Activated CD4-positive, alpha-beta T cell treated with anti-CD3 and anti-CD28 coated beads, Interleukin-2, Interleukin-4, amounts not matched to agents 100 ng/mL and 50 ng/mL, durations not matched to agents 16 hours and 8 hours (primary cell): ENCODE measurements around the gene CASKIN1.

Source experiments
- DNase-seq: peaks from one replicate; pipeline ENCODE4 v3.0.0-alpha.2; 2020; ENCODE audit warnings: low spot score

The CASKIN1 gene

DNA sequence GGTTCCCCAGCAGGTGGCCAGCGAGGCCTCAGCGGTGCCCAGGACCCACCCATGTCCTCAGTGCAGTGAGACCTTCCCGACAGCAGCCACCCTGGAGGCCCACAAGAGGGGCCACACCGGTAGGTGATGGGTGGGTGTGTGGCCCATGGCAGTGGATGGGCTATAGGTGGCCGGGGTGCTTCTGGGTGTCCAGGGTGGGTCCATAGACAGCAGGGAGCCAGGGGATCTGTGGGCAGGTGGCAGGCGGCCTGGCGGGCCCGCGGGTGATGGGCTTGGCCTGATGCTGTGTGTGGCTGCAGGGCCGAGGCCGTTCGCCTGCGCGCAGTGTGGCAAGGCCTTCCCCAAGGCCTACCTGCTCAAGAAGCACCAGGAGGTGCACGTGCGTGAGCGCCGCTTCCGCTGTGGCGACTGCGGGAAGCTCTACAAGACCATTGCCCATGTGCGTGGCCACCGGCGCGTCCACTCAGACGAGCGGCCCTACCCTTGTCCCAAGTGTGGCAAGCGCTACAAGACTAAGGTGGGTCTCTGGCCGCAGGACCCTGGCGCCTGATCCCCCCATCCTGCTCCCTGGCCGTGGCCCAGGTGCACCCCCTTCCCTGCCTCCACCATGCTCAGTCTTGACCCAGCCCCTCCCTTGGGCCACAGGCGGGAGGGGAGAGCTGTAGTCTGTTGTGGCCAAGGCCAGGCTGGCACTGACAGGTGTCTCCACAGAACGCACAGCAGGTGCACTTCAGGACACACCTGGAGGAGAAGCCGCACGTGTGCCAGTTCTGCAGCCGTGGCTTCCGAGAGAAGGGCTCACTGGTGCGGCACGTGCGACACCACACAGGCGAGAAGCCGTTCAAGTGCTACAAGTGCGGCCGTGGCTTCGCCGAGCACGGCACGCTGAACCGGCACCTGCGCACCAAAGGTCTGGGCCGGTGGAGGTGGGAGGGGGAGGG lies 37.7 kb upstream of the CASKIN1 start:
- DNase-seq = no peak

DNA sequence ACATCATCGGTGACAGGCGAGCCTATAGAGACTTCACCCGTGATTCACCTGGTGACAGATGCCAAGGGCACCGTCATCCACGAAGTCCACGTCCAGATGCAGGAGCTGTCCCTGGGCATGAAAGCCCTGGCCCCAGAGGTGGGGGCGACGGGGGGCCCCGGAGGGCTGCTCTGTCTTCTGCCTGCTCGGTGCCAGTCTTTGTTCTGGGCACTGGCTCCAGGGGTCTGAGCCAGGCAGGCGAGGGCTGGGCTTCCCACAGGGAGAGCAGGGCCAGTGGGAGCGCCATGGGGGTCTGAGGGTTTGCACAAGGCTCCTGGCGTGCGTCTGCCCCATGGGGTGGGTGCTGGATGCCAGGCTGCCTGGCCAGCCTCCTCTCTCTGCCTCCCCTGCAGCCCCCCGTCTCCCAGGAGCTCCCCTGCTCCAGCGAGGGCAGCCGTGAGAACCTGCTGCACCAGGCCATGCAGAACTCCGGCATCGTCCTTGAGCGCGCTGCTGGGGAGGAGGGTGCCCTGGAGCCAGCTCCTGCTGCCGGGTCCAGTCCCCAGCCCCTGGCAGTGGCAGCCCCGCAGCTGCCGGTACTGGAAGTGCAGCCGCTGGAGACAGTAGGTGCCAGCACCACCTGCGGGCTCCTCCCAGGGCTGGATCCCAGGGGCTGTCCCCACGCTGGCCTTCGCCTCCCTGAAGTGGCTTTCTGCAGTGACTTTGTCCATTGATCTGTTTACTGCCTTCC lies 36.8 kb upstream of the CASKIN1 start:
- DNase-seq = no peak

DNA sequence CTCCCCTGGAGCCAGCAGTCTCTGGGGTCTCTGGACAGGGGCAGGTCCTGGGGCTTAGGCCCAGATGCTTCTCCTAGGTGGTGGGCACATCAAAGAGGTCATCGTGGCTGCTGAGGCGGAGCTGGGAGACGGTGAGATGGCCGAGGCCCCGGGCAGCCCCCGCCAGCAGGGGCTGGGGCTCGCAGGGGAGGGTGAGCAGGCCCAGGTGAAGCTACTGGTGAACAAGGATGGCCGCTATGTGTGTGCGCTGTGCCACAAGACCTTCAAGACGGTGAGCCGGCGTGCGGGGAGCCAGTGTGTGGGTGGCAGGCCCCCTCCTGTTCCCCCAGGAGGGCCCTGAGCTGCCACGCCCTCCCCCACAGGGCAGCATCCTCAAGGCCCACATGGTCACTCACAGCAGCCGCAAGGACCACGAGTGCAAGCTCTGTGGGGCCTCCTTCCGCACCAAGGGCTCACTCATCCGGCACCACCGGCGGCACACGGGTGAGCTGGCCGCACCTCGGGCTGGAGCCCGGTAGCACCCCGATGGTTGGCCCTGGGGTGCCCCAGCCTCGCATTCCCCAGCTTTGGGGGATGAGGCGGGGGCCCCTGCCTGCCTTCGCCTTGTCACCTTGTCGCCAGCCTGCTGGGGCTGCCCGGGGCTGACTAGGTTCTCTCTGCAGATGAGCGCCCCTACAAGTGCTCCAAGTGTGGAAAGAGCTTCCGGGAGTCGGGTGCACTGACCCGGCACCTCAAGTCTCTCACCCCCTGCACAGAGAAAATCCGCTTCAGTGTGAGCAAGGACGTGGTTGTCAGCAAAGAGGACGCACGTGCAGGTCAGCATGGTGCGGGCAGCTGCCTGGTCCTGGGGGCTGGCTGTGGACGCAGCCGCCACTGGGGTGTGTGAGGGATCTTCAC lies 35.9 kb upstream of the CASKIN1 start:
- DNase-seq = no peak

DNA sequence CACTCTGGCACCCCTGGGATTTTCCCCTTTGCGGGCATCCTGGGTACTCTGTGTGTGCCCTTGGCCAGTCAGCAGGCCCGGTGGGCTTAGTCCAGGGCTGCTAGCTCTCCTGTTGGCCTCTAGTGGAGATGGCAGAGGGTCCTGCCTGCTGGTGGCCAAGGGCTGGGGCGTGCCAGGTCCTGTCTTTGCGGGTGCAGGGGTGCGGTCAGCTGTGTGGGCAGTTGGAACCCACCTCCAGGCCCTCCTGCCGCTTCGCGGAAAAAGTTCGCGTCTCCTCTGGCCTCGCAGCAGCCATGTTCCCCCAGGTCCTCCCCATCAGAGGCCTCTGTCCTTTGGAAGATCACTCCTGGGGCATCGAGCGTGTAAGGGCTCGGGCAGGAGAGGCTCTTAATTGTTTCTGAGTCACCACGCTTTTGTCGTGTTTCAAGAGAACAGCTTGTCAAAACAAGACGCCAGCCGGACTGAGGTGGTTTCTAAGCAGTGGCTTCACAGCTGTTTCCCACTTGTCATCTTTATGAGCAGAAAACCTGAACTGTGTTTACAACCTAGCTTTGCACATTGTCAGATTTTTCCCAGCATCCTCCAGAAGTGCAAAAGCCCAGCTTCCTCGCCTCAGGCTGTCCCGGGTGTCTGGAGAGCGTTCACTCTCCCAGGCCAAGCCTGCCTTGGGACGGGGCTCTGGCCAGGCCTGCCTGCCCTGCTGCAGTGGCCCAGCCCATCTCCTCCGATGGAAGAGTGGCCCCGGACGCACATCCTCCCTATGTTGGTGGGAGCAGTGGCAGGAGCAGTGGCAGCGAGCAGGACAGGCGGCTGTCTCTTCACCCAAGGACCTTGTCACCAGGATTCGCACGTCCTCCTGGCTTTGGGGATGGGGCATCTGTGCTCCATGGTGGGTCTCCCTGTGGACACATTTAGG lies 34.9 kb upstream of the CASKIN1 start:
- DNase-seq = no peak

DNA sequence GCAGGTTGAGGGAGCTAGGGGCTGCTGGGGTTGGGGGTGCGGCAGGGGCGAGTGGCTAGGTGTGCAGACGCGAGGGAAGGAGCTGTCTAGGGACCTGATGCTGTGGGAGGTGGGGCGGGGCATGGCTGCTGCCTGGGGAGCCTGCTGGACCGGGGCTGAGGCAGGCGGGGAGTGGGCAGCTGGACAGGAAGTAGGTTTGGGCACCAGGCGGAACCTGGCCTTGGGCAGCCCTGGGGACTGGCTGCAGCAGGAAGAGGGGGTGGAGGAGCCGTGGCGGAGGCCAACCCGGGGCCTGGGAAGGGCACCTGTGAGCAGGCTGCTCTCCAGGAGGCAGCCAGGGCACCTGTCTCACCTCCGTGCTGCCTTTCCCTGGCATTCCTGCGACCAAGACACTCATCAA lies 34.0 kb upstream of the CASKIN1 start:
- DNase-seq = no peak

DNA sequence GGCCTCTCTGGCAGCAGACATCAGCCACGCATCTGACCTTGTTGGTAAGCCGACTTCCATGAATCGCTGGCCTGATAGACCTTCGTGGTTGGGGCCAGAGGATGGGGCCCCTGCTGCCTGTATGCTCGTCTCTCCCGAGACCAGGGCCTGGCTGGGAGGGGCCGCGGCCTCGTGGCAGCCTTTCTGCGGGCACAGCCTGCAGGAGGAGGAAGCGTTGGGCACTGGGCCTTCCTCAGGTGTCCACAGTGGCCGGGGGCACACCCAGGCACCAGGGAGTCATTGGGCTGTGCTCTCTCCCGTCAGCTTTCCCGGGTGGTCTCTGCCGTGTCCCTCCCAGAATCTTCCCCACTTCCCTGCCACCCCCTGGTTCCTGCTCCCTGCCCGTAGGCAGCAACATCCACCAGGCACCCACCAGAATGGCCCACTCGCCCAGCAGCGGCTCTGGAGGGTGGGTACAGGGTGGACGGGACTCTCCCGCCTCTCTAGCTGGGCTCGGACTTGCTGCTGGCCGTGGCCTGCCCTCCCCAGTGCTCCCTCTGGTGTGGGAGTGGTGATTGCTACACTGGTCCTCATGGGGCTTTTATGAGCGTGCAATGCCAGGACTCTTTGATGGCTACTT lies 33.3 kb upstream of the CASKIN1 start:
- DNase-seq = no peak

DNA sequence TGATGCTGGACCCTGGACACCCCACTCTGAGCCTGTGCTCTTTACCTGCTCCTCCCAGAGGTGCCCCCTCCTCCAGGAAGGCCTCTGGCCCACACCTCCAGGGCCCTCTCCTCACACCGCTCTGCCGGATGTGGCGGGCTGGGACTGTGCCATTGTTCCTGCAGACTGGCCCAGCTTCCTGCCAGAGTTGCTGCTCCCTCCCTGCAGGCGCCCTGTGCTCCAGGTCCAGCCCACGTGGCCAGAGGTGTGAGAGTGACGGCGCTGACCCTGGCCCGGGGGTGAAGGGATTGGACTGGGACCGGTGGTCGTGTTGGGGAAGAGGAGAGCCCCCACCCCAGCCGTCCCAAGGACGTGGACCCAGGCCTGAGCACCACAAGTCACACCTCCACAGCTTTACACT lies 32.7 kb upstream of the CASKIN1 start:
- DNase-seq = no peak

DNA sequence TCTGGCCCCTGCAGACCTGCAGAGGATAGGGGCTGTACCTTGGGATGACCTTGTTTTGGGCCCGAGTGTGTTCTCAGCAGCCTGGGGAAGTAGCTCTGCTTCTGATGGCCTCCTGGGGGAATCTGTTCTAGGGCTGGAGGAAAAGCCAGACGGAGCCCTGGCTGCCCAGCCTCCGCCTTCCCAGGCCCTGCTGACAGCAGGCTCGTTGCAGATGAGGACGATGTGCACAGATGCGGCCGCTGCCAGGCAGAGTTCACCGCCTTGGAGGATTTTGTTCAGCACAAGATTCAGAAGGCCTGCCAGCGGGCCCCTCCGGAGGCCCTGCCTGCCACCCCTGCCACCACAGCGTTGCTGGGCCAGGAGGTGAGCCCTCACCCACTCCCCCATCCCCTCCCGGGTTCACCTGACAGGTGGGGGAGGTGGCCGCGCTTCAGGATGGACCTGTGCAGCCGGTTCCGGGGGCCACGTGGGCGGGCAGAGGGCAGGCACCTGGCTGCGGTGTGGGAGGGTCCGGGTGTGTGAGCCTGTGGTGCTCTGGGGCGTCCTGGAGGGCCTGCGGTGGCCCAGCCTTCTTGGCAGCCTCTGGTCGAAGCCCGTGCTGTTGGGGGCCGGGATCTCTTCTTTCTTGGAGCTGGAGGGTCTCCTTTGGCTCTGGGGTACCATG lies 31.9 kb upstream of the CASKIN1 start:
- DNase-seq = no peak

DNA sequence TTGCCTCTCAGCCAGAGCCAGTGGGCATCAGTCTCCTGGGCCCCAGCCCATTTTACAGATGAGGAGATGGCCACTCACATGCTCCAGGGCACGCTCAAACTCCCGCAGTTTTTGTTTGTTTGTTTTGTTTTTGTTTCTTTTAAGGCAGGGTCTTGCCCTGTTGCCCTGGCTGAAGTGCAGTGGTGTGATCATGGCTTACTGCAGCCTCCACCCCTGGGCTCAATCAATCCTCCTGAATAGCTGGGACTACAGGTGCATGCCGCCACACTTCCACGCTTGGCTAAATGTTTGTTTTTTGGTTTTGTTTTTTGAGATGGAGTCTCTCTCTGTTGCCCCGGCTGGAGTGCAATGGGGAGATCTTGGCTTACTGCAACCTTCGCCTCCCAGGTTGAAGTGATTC lies 30.5 kb upstream of the CASKIN1 start:
- no peak for DNase-seq

DNA sequence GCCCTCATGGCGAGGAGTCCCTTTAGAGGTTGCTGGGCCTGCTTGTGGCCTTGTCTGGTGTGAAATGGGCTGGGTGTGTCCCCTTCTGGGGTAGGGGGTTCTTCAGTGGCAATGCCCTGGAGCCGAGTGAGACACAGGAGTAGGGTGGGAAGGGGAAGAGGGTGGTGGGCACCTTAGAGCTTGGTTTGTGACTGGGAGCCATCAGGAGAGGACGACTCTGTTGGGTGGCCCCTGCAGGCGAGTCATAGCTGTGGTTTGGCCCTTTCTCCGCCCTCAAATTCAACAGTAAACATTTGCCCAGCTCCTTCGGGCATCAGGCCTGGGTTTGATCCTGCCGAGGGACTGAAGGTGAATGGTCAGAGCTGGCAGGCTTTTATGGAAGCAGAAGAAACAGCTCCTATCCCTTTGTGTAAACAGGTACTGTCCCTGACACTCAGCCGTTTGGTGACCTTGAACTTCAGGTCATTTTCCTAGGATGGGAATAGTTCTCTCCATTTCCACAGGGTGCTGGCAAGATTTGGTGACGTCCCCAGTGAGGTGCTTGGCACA lies 29.9 kb upstream of the CASKIN1 start:
- DNase-seq = no peak

DNA sequence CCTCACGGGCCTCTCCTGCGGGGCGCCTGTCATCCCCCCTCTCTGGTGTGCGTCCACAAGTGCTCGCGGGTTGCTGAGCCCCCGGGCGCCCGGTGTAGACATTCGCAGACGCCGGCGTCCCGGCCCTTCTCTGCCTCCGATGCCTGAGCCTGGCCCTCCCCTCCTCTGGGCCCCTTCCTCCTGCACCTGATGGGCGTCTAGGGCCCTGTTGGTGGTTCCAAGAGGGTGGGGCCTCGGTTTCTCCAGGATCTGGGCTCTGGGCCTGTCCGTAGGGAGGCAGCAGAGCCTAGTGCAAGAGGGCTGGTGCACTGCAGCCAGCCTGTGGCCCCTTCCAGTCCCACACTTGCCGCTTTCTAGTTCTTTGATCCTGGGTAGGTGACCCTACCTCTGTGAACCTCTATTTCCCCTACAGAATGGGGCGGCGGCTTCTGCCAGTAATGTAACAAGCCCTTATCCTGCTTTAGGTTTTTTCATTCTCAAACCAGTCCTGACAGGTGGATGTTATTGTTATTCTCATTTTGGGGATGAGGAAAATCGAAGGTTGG lies 27.6 kb upstream of the CASKIN1 start:
- peak; percentile 32 for DNase-seq

DNA sequence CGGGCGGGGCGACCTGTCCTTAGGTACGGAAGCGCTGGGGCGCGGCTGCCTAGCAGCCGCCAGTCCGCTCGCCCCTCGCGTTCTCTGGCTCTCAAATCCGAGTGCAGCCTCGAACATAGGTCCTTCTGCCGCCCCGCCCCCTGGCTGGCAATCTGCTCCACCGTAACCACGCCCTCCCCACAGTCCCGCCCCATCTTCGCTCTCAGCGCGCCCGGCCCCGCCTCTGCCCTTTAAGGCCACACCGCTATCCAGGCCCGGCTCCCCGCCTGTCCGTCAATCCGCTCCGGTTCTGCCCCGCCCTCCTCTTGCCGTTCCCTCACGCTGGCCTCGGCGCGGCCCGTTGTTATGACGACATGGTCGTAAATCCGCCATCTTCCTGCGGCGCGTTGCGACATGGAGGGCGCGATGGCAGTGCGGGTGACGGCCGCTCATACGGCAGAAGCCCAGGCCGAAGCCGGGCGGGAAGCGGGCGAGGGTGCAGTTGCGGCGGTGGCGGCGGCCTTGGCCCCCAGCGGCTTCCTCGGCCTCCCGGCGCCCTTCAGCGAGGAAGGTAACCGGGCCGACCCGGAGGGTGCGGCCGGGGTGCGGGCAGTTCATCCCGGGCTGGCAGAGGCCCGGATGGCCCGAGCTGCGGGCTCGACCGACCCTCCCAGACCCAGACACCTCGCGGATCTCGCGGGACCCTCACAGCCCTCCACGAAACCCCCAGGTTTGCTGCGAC lies 27.0 kb upstream of the CASKIN1 start, which contains the start of gene E4F1:
Gene E4F1 (plus strand): TSS at position 371 of the 721 bp plus-strand sequence. CDS start 23 bp downstream, at position 394.
- peak; percentile 100 for DNase-seq

DNA sequence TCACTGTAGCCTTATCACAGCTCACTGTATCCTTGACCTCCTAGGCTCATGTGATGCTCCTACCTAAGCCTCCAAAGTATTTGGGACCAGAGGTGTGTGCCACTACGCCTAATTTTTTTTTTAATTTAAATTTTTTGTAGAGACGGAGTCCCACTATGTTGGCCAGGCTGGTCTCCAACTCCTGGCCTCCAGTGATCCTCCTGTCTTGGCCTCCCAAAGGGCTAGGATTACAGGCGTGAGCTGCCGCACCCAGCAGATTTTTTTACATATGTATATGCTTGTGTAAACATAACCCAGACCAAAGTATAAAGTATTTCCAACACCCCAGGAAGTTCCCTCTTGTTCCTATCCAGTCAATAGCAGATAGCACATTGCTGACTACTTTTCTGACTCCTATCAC lies 19.9 kb upstream of the CASKIN1 start:
- DNase-seq = no peak

DNA sequence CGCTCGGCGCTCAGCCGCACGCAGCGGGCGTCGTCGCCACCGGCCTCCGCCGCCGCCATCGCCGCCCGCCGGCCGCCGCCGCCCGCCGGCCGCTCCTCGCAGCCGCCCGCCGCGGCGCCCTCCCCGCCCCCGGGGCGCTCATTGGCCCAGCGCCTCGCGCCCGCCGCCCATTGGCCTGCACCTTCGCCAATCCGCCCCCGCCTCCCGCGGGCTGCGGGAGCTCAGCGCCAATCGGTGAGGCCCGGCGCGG lies 18.2 kb upstream of the CASKIN1 start, which contains the start of gene PGP:
Gene PGP (minus strand): TSS at position 122 of the 250 bp plus-strand sequence. CDS start 63 bp downstream, at position 59.
- no peak for DNase-seq

DNA sequence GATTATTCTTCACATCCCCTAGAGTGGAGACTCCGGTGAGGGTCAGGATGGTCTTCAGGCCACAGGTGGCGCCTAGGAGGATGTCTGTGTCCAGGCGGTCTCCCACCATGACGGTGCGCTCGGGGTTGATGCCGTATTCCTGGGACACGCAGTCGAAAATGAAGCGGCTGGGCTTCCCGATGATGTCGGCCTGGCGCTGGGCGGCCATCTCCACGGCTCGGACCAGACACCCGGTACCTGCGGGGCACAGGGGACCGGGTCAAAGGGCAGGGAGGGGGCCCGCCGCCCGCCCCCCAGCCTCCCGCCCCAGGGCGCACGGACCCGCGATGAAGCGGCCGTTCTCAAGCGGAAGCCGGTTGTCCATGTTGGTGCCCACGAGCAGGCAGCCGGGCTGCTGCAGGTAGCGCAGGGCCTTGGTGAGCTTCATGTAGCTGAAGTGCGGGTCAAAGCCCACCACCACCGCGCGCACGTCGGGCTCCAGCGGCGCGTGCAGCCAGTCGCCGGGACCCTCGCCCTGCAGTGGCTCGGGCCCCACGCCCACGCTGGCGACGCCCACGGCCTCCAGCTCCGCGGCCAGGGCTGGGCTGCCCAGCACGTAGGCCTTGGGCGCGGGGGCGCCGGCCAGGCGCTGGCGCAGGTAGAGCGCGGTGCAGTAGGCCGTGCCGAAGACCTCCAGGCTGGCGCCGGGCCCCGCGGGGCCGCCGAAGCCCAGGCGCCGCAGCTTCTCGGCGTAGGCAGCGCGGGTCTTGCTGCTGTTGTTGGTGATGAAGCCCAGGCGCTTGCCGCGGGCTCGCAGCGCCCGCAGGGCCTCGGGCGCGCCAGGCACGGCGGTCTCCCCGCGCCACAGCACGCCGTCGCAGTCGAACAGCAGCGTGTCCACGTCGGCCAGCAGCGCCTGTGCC lies 17.7 kb upstream of the CASKIN1 start:
- DNase-seq = no peak

DNA sequence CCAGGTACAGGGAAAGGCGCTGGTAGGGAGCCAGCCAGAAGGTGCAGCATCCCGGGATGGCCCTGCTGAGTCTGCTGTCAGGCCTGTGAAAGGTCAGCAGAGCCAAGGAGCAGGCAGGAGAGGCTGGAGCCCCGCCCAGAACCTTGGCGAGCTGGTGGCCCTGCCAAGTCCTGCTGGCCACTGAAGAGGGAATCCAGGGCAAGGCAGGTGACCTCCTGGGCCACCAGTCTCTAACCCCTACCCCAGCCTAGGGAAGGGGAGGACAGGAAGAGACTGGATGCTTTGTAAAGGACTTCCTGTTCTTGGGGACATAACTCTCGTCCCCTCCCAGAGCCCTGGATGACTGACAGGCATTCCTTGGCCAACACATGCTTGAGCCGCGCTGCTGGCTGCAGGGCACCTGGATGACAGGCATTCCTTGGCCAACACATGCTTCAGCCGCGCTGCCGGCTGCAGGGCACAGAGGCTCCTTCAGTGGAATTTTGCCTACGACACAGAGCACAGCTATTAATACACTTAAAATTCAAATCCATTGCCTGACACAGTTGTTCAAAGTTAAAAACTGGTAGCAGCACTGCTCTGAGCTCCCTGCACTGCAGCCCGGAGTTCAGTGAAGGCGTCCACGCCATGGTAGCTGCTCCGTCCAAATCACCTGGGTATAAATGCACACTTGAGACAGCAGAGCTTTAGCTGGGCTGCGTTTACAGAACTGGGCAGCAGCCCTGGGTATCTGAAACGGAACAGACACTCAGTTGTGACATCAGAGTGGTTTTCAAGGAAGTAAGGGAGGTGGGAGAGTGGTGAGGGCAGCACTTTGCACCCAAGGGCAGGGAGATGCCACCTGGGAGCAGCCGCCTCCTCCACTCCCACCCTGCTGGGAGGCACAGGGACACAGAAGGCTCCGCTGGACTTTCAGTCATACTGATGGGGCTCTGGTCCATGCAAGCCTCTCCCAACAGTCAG lies 16.2 kb upstream of the CASKIN1 start:
- DNase-seq = no peak

DNA sequence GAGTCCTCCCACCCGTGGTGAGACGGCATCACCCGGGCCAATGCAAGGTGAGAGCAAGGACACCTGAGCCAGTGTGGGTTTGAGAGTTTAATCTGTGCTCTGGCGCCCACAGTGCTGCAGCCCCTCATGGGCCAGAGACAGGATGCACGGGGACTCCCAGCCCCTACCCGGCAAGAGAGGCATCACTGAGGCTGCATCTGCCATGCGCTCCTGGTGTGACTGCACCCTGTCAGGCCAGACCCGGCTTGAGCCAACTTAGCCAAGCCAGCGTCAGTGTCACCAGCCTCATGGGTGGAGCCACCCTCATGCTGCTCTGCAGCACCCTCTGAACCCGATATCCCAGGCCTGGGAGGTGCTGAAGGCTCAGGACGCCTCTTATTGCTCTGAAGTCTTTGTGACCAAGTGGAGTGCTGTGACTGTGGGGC lies 15.5 kb upstream of the CASKIN1 start:
- no peak for DNase-seq
